Measurements from ENCODE around the gene CHTOP. TPM values are rescaled to one million over a fixed set of nuclear protein-coding genes. Genes with fewer than 3 reads are reported as not detected.

Gene CHTOP
- total and polyA plus RNA-seq, 2 of the 8 experiments (the other 6 are each of a cell fraction or from before 2014, with no cell fraction given) = 84.6 to 104 TPM

GRCh38 chr1:153587314-153587713 lies 46.6 kb upstream of the CHTOP start:
- H3K79me1 ChIP-seq (ENCODE audit: low read depth, low read length) = no peaks in the 10 kb centered on the region
- WGBS, 2 experiments (ENCODE audit: extremely low coverage in 1 of 2, insufficient coverage in 1 of 2, insufficient read length in 1 of 2, insufficient replicate concordance in 2 of 2, low coverage in 1 of 2, low lambda C conversion rate in 2 of 2, missing lambda C conversion rate in 1 of 2) = 87% methylated on average over 5 of the region's 5 CpGs; no CpG with 5 or more reads in 1 of the 2 experiments
- TF ChIP-seq POLR2AphosphoS5 (IDR thresholded peaks at IDR 0.05; ENCODE audit: low read depth, low read length) = no peak
- no peak for TF ChIP-seq CTCF (IDR thresholded peaks at IDR 0.05; ENCODE audit: control extremely low read depth in 1 of 3, insufficient read depth in 1 of 3, low read depth in 1 of 3, low read length in 3 of 3)
- no peak for TF ChIP-seq CEBPB (IDR thresholded peaks at IDR 0.05; ENCODE audit: low read depth, low read length)
- TF ChIP-seq TAF1 (IDR thresholded peaks at IDR 0.05; ENCODE audit: low read depth, low read length) = no peak
- no peak for TF ChIP-seq TCF12 (IDR thresholded peaks at IDR 0.05; ENCODE audit: low read depth, low read length)
- TF ChIP-seq FOSL1 (IDR thresholded peaks at IDR 0.05; ENCODE audit: insufficient read depth, low read depth, low read length) = no peak
- no peak for TF ChIP-seq EGR1 (IDR thresholded peaks at IDR 0.05; ENCODE audit: borderline replicate concordance, low read depth, low read length)
- no peak for TF ChIP-seq SUZ12 (IDR thresholded peaks at IDR 0.05; ENCODE audit: low read length)
- TF ChIP-seq TAF7 (optimal IDR thresholded peaks at IDR 0.05; ENCODE audit: borderline replicate concordance, low read depth, low read length) = no peak
- TF ChIP-seq RXRA (IDR thresholded peaks at IDR 0.05; ENCODE audit: insufficient read depth, low read depth, low read length) = no peak
- no peak for TF ChIP-seq CHD1 (IDR thresholded peaks at IDR 0.05; ENCODE audit: low read depth, low read length)
- TF ChIP-seq RFX5 (IDR thresholded peaks at IDR 0.05; ENCODE audit: borderline replicate concordance, low read depth, low read length) = no peak

More at GRCh38 chr1:153587314-153587713, 46.6 kb upstream of the CHTOP start:
- FAIRE-seq (no peak), DNase-seq (ENCODE audit: low read depth in 1 of 2, low spot score in 2 of 2) (no peak)
- H4K91ac ChIP-seq (replicated peaks; ENCODE audit: insufficient read length, low read length) = no peak overlapping the region
- POLR2A ChIA-PET (ENCODE audit: partially characterized antibody) = interaction anchor here (0.8 to 2.7 kb wide), 2 partner anchors 15 to 40 kb away, joined by 3 to 10 read pairs; partner anchors contain the start of gene S100A13
- H2BK20ac ChIP-seq (ENCODE audit: low read length) = no peak overlapping the region
- no peak overlapping the region for H2BK12ac ChIP-seq (ENCODE audit: low read depth, low read length)
- CTCF ChIA-PET (ENCODE audit: partially characterized antibody) = interaction anchor here (2.0 kb wide), 1 partner anchor 40 kb away, joined by 6 read pairs; the partner anchor contains the start of gene S100A13
- no peaks in the 10 kb centered on the region for H3K23me2 ChIP-seq (ENCODE audit: low read depth, low read length)
- H3K4me2 ChIP-seq (ENCODE audit: insufficient read depth in 1 of 2, low read depth in 2 of 2, low read length in 2 of 2) = no peak overlapping the region
- no peak overlapping the region for H3K4me3 ChIP-seq (ENCODE audit: extremely low read depth in 1 of 4, insufficient read depth in 2 of 4, low read depth in 3 of 4, low read length in 4 of 4)
- no peaks in the 10 kb centered on the region for H3K36me3 ChIP-seq (ENCODE audit: control insufficient read depth in 2 of 4, insufficient read depth in 4 of 4, low read length in 3 of 4)
- no peak overlapping the region for H4K5ac ChIP-seq (ENCODE audit: insufficient read length, low read depth, low read length)
- no peak overlapping the region for H2BK15ac ChIP-seq (ENCODE audit: low read length)
- no peaks in the 10 kb centered on the region for H3K79me2 ChIP-seq (ENCODE audit: control insufficient read depth in 1 of 2, insufficient read depth in 2 of 2, low read length in 2 of 2)
- no peak overlapping the region for H3K56ac ChIP-seq (replicated peaks; ENCODE audit: insufficient read length, low read depth, low read length)
- no peak overlapping the region for H4K8ac ChIP-seq (ENCODE audit: extremely low read depth, insufficient read depth, low read length)
- H2AK5ac ChIP-seq (ENCODE audit: low read depth, low read length) = no peak overlapping the region
- no peaks in the 10 kb centered on the region for H3K4me1 ChIP-seq (replicated peaks in 1 of 4; ENCODE audit: control insufficient read depth in 3 of 4, insufficient read depth in 4 of 4, low read length in 3 of 4)
- no peaks in the 10 kb centered on the region for H4K20me1 ChIP-seq (replicated peaks in 1 of 2; ENCODE audit: control insufficient read depth in 1 of 2, insufficient read depth in 2 of 2, low read length in 2 of 2)
- no peak overlapping the region for H3K14ac ChIP-seq (ENCODE audit: insufficient read length)
- H3K18ac ChIP-seq (ENCODE audit: extremely low read depth, low read length) = no peak overlapping the region
- H3K23ac ChIP-seq (ENCODE audit: insufficient read length) = no peak overlapping the region
- no peak overlapping the region for H3K4ac ChIP-seq (replicated peaks; ENCODE audit: insufficient read length, low read depth, low read length)
- H3K27me3 ChIP-seq (replicated peaks in 1 of 4; ENCODE audit: control insufficient read depth in 3 of 4, extremely low read depth in 1 of 4, insufficient read depth in 3 of 4, low read length in 3 of 4) = no peaks in the 10 kb centered on the region
- H2AFZ ChIP-seq (ENCODE audit: low read length) = no peak overlapping the region
- no peaks in the 10 kb centered on the region; a peak in 1 of 4 replicates for H3K9me3 ChIP-seq (ENCODE audit: insufficient read depth in 2 of 2, low read depth in 1 of 2, low read length in 1 of 2)
- no peak overlapping the region for H2BK120ac ChIP-seq (replicated peaks; ENCODE audit: low read depth, low read length)
- no peak overlapping the region for H3K9ac ChIP-seq (replicated peaks in 1 of 4; ENCODE audit: extremely low read depth in 1 of 4, low read depth in 3 of 4, low read length in 3 of 4)
- H3K27ac ChIP-seq (ENCODE audit: low read depth, low read length) = no peak overlapping the region
- H2BK5ac ChIP-seq (ENCODE audit: low read depth, low read length) = no peak overlapping the region
